GM19193 (cell line): ENCODE results near the gene EVPL.
A peak's percentile ranks its signal among the peaks of the same experiment; 100 is the strongest.

Source experiments
- POLR2A ChIP-seq: IDR thresholded peaks from 4 replicates; pipeline ENCODE4 v1.6.1; 2011; ENCODE audit not compliant: insufficient read depth, insufficient read length; ENCODE audit errors: extremely low read depth

The EVPL gene

DNA sequence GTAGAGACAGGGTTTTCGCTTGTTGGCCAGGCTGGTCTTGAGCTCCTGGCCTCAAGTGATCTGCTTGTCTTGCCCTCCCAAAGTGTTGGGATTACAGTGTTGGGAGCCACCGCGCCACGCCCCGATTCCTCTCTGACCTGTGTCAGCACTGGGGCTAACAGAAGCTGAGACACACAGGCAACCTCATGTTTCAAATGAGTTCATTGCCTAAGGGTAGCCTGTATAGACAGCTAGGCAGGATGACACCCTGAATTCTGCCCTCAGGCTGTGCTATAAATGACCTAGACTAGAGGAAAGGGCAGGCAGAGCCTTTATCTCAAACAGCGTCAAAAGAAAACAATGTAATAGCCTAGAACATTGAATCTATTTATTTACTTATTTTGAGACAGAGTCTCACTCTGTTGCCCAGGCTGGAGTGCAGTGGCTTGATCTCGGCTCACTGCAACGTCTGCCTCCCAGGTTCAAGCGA, 28.7 kb downstream of the EVPL start:
- no peak for TF ChIP-seq POLR2A

DNA sequence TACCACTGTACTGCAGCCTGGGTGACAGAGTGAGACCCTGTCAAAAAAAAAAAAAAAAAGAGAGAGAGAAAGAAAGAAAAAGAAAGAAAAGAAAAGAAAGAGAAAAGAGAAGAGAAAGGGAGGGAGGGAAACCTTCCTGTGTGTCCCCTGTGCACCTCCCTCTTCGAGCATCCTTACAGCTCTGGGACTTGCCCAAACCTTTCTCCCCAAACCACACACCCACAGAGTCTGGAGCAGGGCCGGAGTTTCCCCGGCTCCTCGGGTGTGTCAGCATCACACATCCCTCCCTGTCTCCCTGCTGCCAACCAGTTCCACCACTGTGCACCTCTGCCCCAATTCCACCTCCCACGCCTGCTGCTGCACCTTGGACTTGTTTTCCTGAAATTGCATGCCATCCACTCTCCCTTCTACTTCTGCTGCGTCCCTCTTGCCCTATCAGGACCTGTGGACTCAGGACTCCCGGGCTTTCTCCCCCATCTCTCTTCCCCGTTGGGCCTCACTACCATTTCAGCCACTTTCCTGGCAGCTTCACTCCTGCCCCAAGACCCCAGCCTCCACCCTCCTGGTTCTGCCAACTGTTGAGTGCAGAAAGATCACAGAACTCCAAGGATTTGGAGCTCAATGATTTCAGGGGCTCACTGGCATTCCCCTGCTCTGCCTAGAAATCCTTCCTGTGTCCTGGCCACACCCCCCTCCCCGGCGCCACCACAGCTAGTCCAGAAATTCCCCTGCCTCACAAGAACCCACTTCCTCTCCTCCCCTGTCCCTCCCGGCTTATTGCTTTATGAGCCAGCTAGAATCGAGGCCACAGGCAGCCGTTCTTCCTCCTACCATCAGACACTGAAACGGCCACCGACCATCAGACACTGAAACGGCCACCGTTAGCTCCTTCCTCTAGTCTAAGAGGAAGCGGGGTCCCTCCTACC, 30.2 kb downstream of the EVPL start:
- TF ChIP-seq POLR2A = no peak

DNA sequence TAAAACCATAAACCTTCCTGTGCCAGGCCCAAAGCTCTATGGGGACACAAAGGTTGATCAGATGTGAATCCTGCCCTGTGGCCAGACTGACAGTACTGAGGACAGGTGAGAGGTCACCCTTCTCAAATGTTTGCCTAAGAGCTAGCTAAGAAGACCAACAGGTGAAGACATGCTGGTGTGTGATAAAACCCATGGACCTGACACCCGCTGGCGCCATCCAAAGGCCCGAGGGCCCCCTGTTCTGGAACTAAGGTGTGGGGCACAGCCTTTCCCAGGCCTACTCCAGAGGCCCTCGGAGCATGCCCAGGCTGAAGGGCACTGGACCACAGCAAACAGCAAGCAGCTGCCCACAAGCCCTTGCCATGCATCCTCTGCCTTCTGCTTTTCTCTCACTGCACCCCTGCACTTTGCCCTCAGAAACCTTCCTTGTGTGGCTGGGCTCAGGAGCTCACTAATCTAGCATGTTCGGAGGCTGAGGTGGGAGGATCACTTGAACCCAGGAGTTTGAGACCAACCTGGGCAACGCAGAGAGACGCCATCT, 31.7 kb downstream of the EVPL start:
- TF ChIP-seq POLR2A = no peak

DNA sequence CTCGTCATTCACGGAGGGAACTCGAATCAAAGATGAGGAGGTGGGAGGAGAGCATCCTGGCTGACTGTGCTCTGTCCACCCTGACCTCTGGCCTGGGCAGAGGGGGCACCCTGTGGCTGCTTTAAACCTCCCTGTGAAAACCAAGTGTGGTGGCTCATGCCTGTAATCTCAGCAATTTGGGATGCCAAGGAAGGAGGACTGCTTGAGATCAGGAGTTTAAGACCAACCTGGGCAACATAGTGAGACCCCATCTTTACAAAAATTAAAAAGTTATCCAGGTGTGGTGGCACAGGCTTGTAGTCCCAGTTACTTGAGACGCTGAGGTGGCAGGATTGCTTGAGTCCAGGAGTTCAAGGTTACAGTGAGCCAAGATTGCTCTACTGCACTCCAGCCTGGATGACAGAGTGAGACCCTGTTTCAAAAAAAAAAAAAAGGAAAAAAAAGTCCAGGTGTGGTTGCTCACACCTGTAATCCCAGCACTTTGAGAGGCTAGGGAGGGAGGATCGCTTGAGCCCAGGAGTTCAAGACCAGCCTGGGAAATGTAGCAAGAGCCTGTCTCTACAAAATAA, 32.2 kb downstream of the EVPL start:
- no peak for TF ChIP-seq POLR2A

DNA sequence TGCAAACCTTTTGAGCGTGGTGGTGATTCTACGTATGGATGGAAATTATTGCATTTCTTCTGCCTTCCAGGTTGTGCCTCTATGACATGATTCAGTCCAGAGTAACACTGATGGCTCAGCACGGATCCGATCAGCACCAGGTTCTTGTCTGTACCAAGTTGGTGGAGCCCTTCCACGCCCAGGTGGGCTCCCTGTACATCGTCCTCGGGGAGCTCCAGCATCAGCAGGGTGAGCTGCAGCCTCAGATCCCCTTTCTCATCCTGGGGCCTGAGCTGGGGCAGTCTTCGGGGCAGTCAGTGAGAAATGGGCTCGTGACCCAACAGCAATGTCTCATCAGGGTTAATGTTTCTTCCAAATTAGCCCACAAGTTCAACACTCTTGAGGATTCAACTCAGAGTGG, 35.7 kb downstream of the EVPL start:
- TF ChIP-seq POLR2A = no peak

DNA sequence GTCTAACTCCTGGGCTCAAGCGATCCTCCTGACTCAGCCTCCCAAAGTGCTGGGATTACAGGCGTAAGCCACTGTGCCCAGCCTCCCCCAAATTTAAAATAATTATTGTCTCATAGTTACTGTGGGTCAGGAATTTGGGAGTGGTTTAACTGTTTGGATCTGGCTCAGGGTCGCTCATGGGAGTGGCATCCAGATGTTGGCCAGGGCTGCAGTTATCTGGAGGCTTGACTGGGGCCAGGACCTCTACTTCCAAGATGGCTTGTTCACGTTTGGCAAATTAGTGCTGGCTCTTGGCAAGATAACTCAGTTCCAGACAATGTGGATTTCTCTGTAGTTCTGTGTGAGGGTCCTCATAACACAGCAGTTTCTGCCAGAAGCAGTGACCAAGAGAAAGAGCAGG, 40.1 kb downstream of the EVPL start:
- TF ChIP-seq POLR2A = no peak

DNA sequence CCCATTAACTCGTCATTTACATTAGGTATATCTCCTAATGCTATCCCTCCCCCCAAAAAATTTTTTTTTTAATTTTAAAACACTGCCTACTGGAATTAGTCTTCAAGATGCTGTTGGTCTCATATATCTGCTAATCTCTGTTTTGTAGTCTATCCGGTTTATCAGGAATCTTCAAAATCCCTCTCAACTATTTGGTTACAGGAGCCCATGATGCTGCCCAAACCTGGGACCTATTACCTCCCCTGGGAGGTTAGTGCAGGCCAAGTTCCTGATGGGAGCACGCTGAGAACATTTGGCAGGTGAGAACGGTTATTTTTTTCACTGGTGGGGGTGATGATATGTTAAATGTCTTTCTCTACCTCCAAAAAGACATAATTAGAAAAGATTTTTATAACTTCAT, 41.1 kb downstream of the EVPL start:
- TF ChIP-seq POLR2A = no peak

DNA sequence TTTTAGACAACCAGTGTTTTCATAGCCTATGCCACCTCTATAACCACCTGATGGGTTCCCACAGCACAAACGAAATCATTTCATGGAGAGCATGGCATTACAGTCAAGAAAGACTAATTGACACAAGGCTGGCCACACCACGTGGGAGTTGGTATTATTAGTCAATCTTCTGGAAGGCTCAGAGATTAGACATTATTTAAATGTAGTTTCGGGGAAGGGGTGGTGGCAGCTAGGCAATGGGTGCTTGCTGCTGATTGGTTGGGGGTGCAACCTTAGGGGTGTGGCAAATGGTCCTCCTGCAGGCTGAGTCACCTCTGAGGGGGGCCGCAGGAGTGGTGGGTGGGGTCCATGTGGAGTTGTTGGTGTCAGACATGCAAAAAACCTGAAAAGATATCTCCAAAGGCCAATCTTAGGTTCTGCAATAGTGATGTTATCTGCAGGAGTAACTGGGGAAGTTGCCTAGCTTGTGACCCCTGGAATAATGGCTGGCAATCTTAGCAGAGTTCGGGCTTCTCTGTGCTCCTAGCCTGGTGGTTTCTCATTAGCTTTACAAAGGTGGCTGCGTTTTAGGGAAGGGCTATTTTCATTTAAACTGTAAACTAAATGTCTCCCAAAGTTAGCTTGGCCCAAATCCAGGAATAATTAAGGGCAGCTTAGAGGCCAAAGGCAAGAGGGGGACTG, 43.5 kb downstream of the EVPL start:
- TF ChIP-seq POLR2A = no peak

DNA sequence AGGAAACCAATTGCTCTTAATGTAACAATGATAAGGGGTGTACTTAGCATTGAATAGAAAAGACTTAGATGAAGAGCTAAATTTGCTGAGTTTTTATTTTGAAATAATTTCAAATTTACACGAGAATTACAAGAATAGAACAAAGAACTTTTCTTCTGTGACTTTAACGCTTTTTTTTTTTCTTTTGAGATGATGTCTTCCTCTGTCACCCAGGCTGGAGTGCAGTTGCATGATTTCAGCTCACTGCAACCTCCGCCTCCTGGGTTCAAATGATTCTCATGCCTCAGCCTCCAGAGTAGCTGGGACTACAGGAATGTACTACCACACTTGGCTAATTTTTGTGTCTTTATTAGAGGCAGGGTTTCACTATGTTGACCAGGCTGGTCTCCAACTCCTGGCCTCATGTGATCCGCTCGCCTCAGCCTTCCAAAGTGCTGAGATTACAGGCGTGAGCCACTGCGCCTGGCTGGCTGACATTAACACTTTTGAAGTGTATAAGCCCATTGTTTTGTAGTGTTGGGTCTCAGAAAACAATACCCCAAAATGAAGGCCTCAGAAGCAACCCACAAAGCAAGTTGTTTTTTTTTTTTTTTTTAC, 46.0 kb downstream of the EVPL start:
- no peak for TF ChIP-seq POLR2A

DNA sequence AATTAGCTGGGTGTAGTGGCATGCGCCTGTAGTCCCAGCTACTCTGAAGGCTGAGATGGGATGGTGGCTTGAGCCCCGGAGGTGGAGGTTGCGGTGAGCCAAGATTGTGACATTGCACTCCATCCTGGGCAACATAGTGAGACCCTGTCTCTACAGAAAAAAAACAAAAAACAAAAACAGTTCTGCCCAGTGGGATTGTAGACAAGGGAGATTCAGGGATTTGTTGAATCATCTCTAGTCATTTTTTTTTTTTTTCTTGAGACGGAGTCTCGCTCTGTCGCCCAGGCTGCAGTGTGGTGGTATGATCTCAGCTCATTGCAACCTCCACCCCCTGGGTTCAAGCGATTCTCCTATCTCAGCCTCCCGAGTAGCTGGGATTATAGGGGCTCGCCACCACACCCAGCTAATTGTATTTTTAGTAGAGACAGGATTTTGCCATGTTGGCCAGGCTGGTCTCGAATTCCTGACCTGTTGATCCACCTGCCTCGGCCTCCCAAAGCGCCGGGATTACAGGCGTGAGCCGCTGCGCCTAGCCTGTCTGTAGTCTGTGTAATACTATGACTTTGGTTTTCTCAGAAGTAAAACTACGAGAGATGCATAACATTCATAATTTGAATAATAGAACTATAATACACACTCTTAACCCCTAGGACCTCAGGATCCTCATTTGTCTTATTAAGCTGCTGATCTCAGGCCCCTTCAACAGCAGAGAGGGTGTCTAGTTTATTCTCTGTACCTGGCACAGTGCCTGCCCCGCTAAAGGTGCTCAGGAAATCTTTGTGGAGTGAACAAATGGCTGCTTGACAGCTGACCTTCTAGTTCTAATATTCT, 46.7 kb downstream of the EVPL start:
- no peak for TF ChIP-seq POLR2A

DNA sequence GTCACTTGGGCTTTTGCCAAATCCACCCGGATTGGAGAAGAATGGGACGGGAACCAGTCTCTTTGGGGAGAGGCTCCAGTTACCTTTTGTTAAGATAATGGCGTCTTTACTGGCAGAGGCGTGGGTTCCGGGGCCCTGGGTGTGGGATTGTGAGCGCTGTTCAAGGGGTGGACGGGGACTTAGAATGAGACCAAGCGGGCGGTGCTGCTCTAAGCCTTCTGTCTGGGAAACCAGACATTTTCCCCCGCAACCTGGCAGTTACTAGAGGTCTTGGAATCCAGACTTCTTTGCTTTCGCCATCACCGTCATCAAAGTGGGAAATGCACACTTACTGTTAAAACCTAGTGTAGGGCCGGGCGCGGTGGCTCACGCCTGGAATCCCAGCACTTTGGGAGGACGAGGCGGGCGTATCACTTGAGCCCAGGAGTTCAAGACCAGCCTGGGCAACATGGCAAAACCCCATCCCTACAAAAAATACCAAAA, 47.4 kb downstream of the EVPL start:
- TF ChIP-seq POLR2A = no peak

DNA sequence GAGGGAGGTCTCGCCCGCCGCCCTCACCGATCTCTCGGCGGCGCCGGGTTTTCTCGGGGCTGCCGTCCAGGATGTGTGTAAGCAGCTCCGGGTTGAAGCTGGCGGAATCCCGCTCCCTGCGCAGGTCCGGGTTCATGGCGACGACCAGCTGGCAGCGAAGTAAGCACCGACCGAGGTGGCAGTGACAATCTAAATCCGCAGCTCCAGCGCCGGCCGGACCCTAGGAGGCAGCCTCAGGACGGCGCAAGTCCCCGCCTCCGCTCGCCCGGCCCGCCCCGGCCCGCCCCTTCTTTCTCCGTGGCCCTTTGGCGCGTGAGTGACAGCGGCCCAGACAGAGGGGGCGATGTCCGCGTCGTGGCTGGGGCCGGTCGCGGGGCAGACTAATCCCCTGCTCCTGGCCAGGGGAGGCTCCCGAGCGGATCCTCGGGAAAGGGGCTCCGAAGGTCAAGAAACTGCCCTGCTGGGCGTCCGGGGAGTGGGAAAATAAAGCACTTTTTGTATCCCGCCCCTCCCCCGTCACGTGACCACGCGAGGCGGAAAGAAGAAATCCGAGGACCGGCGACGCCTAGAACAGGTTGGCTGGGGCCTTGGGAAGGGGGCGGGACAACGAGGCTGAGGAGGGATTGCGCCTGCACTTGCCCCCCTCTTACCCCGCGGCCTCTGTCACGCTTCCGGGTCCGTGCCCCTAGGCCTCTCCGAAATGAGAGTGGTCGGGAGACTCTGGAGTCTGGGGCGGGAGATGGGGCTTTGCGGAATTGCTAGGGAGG, 48.0 kb downstream of the EVPL start, which contains the start of the genes ACOX1 and TEN1:
ACOX1 (minus strand) TSS at position 229 of the 767 bp plus-strand sequence; CDS start at position 136, 93 bp downstream.
TEN1 (plus strand) TSS at position 303 of the 767 bp plus-strand sequence. CDS start 6,953 bp downstream, outside the sequence.
- TF ChIP-seq POLR2A = peak; percentile 92
